WTC11 (cell line): ENCODE data around the gene ZDHHC11B.

ENCODE experiments used
- CTCF ChIP-seq: fragments of 200-600 bp; IDR thresholded peaks from 2 replicates; pipeline ENCODE4 v1.8.0; 2022; ENCODE audit warnings: antibody characterized with exemption
- SP1 ChIP-seq: sonication (generic); formaldehyde crosslinking; conservative IDR thresholded peaks from 2 replicates; pipeline ENCODE4 v1.8.1; 2022; ENCODE audit warnings: missing genetic modification reagents
- USF2 ChIP-seq: sonication (generic); formaldehyde crosslinking; IDR thresholded peaks from 2 replicates; pipeline ENCODE4 v1.8.1; 2023; ENCODE audit warnings: mild to moderate bottlenecking, missing genetic modification reagents, moderate library complexity

GRCh38 chr5:684751-685216 is 99.7 kb downstream of the ZDHHC11B start:
- TF ChIP-seq CTCF (no peak), USF2 (CRISPR knock-in tag) (no peak), SP1 (CRISPR knock-in tag) (no peak)
